ENCODE measurements around the gene SLC38A3. TPM values are rescaled to one million over a fixed set of nuclear protein-coding genes. Genes with fewer than 3 reads are reported as not detected.

Gene SLC38A3
- total RNA-seq, 2 experiments from 2014 or later, result 0.22 TPM; not detected in 1

GRCh38 chr3:50162034-50162883, 42.8 kb upstream of the SLC38A3 start:
- intact Hi-C loops (cut with micrococcal nuclease), result no loop called here
- no peaks in the 10 kb centered on the region for H3K36me3 Mint-ChIP-seq (ENCODE audit: low read depth)
- no peaks in the 10 kb centered on the region for H3K4me1 Mint-ChIP-seq (ENCODE audit: low read depth)
- TF ChIP-seq, protein P1, sequence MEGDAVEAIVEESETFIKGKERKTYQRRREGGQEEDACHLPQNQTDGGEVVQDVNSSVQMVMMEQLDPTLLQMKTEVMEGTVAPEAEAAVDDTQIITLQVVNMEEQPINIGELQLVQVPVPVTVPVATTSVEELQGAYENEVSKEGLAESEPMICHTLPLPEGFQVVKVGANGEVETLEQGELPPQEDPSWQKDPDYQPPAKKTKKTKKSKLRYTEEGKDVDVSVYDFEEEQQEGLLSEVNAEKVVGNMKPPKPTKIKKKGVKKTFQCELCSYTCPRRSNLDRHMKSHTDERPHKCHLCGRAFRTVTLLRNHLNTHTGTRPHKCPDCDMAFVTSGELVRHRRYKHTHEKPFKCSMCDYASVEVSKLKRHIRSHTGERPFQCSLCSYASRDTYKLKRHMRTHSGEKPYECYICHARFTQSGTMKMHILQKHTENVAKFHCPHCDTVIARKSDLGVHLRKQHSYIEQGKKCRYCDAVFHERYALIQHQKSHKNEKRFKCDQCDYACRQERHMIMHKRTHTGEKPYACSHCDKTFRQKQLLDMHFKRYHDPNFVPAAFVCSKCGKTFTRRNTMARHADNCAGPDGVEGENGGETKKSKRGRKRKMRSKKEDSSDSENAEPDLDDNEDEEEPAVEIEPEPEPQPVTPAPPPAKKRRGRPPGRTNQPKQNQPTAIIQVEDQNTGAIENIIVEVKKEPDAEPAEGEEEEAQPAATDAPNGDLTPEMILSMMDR (IDR thresholded peaks at IDR 0.05), result no peak
- H3K27ac Mint-ChIP-seq, result no peak overlapping the region
- DNase-seq (no peak), ATAC-seq (no peak)
- POLR2A ChIA-PET, result no interaction called here
- H3K9me3 Mint-ChIP-seq, result no peaks in the 10 kb centered on the region
- no peak overlapping the region for H3K4me3 Mint-ChIP-seq
- CTCF ChIA-PET, result interaction anchor here (1.1 to 1.5 kb wide), 2 partner anchors 32 to 42 kb away, joined by 3 read pairs; no protein-coding TSS in a partner anchor
- peaks cover 5% of the 10 kb centered on the region for H3K27me3 Mint-ChIP-seq

- ChIA-PET POLR2A (no interaction called here), CTCF (interaction anchor here (1.4 kb wide), 1 partner anchor 12 kb away, joined by 4 read pairs; no protein-coding TSS in a partner anchor)
- Mint-ChIP-seq H3K27ac (no peak overlapping the region), H3K9me3 (no peaks in the 10 kb centered on the region), H3K4me1 (ENCODE audit: low read depth) (no peaks in the 10 kb centered on the region), H3K27me3 (no peaks in the 10 kb centered on the region), H3K36me3 (ENCODE audit: low read depth) (no peaks in the 10 kb centered on the region), H3K4me3 (no peak overlapping the region)
- TF ChIP-seq, protein P1 (IDR thresholded peaks at IDR 0.05), result no peak
- ATAC-seq (no peak), DNase-seq (no peak)
- intact Hi-C loops (cut with micrococcal nuclease), result no loop called here
These were observed 41.3 kb upstream of the SLC38A3 start for GRCh38 chr3:50163572-50164455.

DNA sequence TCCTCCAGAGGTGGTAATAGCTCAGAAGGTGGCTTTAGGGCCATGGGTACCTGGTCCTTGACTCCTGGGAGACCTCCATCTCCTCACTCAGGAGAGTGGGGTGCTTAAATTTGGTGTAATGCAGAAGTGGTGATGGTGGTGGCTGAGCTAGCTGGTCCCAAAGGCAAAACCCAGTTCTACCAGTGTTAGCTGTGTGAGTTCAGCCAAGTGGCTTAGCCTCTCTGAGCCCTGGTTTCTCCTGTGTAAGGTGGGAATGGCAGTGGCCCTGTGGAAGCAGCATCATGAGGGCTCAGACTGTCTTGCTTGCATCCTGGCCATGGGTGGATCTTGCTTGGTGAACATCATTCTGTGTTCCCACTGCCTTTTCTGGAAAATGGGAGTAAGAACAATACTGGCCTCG, 40.6 kb upstream of the SLC38A3 start:
- ChIA-PET CTCF (interaction anchor here (1.4 kb wide), 2 partner anchors 13 to 30 kb away, joined by 4 read pairs; no protein-coding TSS in a partner anchor), POLR2A (interaction anchor here (0.5 kb wide), 1 partner anchor 1707 kb away, joined by 3 read pairs; no protein-coding TSS in a partner anchor)
- no peak for DNase-seq
- TF ChIP-seq, protein P1 (IDR thresholded peaks at IDR 0.05), result no peak
- Mint-ChIP-seq H3K36me3 (ENCODE audit: low read depth) (no peaks in the 10 kb centered on the region), H3K9me3 (no peaks in the 10 kb centered on the region), H3K4me3 (no peak overlapping the region), H3K4me1 (ENCODE audit: low read depth) (no peaks in the 10 kb centered on the region), H3K27me3 (no peaks in the 10 kb centered on the region), H3K27ac (no peak overlapping the region)
- intact Hi-C loops (cut with micrococcal nuclease), result no loop called here
- no peak for ATAC-seq

- Mint-ChIP-seq H3K27ac (no peak overlapping the region), H3K27me3 (no peaks in the 10 kb centered on the region), H3K4me3 (no peak overlapping the region), H3K4me1 (ENCODE audit: low read depth) (no peaks in the 10 kb centered on the region), H3K36me3 (ENCODE audit: low read depth) (no peaks in the 10 kb centered on the region), H3K9me3 (no peaks in the 10 kb centered on the region)
- ATAC-seq, result no peak
- ChIA-PET CTCF (interaction anchor here (0.7 to 1.4 kb wide), 3 partner anchors 10 to 44 kb away, joined by 3 to 4 read pairs (median 4); no protein-coding TSS in a partner anchor), POLR2A (interaction anchor here (0.5 kb wide), 1 partner anchor 1708 kb away, joined by 3 read pairs; no protein-coding TSS in a partner anchor)
- no peak for DNase-seq
- intact Hi-C loops (cut with micrococcal nuclease), result no loop called here
- TF ChIP-seq, protein P1 (IDR thresholded peaks at IDR 0.05), result no peak
These were observed 39.8 kb upstream of the SLC38A3 start for GRCh38 chr3:50164984-50165909.

Data from activated CD8-positive, alpha-beta T cell treated with anti-CD3 and anti-CD28 coated beads for 36 hours (primary cell).